HTERT RPE-1 (cell line): ENCODE measurements around the gene POT1.

Experiments used
- in situ Hi-C: fragments of 300-500 bp; cut with MboI; formaldehyde crosslinking; loops from 4 replicates; pipeline ENCODE4 v1.14.3; 2020; ENCODE audit warnings: low sequenced_read_pairs

Gene POT1

GRCh38 chr7:124776153-124776552 is 153.5 kb downstream of the POT1 start:
- in situ Hi-C loops, result no loop called here

GRCh38 chr7:124775422-124775821 is 154.2 kb downstream of the POT1 start:
- in situ Hi-C loops, result no loop called here

- in situ Hi-C loops, result no loop called here
These were observed 155.7 kb downstream of the POT1 start for GRCh38 chr7:124773938-124774337.

- in situ Hi-C loops, result no loop called here
These were observed 156.3 kb downstream of the POT1 start for GRCh38 chr7:124773339-124773738.
